Measurements from ENCODE around the gene HIVEP3. TPM values are rescaled to one million over a fixed set of nuclear protein-coding genes. Genes with fewer than 3 reads are reported as not detected.

HIVEP3 gene
- total and polyA plus RNA-seq, 11 donors, result 3.2 to 11.9 (median 5.0) TPM

- Histone ChIP-seq H3K27ac (peak overlapping the region in 1 of 12 donors; percentile 29), H3K4me1 (peaks cover 0 to 40% (median 5%) of the 10 kb centered on the region in 12 donors), H3K27me3 (no peaks in the 10 kb centered on the region), H3K4me3 (no peak overlapping the region), H3K9me3 (no peaks in the 10 kb centered on the region), H3K36me3 (no peaks in the 10 kb centered on the region)
- WGBS, 4 donors, result 83 to 90% (median 88%) methylated on average over 7 to 9 of the region's 9 CpGs
- ATAC-seq (peak; percentile 20 to 82 (median 68)), DNase-seq (peak in 1 of 5 donors; percentile 48)
- TF ChIP-seq, protein P1, sequence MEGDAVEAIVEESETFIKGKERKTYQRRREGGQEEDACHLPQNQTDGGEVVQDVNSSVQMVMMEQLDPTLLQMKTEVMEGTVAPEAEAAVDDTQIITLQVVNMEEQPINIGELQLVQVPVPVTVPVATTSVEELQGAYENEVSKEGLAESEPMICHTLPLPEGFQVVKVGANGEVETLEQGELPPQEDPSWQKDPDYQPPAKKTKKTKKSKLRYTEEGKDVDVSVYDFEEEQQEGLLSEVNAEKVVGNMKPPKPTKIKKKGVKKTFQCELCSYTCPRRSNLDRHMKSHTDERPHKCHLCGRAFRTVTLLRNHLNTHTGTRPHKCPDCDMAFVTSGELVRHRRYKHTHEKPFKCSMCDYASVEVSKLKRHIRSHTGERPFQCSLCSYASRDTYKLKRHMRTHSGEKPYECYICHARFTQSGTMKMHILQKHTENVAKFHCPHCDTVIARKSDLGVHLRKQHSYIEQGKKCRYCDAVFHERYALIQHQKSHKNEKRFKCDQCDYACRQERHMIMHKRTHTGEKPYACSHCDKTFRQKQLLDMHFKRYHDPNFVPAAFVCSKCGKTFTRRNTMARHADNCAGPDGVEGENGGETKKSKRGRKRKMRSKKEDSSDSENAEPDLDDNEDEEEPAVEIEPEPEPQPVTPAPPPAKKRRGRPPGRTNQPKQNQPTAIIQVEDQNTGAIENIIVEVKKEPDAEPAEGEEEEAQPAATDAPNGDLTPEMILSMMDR (IDR thresholded peaks at IDR 0.05), result no peak
- no peak for TF ChIP-seq POLR2A (IDR thresholded peaks at IDR 0.05)
- intact Hi-C loops (cut with DNase I), result no loop called here
Measured at GRCh38 chr1:41751804-41752513, 166.8 kb downstream of the HIVEP3 start.

DNA sequence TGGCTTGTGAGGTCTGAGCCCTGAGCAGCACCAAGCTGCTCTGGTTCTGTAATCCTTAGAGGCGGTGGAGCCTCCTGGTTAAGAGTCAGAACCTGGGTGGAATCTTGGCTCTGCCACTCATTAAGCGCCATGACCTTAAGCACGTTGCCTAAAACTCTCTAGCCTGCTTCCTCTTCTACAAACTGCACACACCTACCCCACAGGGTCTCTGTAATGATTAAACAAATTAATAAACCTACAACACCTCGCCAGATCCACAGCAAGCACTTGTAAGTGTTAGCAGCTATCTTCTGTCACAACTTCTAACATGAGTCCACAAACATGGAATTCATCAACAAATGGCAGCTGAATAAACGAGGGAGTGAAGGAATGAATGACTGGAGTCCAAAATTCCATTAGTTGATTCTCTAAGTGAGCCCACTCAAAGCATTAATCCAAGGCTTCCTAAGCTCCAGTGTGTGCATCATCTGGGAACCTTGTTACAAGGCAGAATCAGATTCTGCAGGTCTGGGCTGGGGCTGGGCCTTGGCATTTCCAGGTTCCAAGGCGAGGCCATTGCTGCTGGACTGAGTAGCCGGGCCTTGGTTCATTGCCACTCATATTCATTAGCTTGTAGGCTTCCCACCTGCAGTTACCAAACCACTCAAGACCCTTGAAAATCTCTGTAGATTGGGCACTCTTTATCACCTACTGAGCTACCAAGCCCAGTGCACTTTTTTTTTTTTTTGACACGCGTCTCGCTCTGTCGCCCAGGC lies 168.6 kb downstream of the HIVEP3 start:
- no peaks in the 10 kb centered on the region for H3K9me3 ChIP-seq
- no peak for ATAC-seq
- 73 to 77% (median 76%) methylated on average over 11 of the region's 11 CpGs for WGBS, 4 donors
- no peaks in the 10 kb centered on the region for H3K36me3 ChIP-seq
- TF ChIP-seq, protein P1 (IDR thresholded peaks at IDR 0.05), result no peak
- no peak for TF ChIP-seq POLR2A (IDR thresholded peaks at IDR 0.05)
- DNase-seq, result no peak
- no peak overlapping the region for H3K4me3 ChIP-seq
- H3K4me1 ChIP-seq, result peaks cover 0 to 40% (median 5%) of the 10 kb centered on the region in 12 donors
- H3K27ac ChIP-seq, result no peak overlapping the region
- no peaks in the 10 kb centered on the region for H3K27me3 ChIP-seq
- intact Hi-C loops (cut with DNase I), result no loop called here

DNA sequence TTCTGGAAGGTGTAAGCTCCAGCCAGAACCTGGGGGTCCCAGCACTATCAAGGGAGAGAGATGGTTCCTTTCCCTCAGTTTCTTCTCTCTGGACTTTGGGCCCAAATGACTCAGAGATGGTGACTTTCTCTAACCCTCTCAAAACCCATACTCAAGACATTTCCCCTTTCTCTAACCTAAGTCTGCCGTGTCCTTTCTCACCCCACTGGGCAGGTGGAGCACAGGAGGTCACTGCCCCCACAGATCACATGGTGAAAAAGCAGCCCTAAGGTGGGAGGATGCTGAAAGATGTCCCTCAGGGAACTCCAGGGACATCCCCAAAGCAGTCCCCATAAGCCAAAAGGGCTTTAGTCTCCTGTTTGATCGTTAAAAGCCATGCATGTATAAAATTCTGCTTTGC lies 173.7 kb downstream of the HIVEP3 start:
- WGBS, 4 donors, result 88 to 100% (median 91%) methylated on average over 2 of the region's 2 CpGs
- peaks cover 0 to 30% (median 0%) of the 10 kb centered on the region in 12 donors for H3K4me1 ChIP-seq
- ATAC-seq, result no peak
- H3K27ac ChIP-seq, result no peak overlapping the region
- no peak for DNase-seq
- no peaks in the 10 kb centered on the region for H3K36me3 ChIP-seq
- H3K4me3 ChIP-seq, result no peak overlapping the region
- intact Hi-C loops (cut with DNase I), result no loop called here
- H3K27me3 ChIP-seq, result no peaks in the 10 kb centered on the region
- TF ChIP-seq, protein P1 (IDR thresholded peaks at IDR 0.05), result no peak
- no peak for TF ChIP-seq POLR2A (IDR thresholded peaks at IDR 0.05)
- no peaks in the 10 kb centered on the region for H3K9me3 ChIP-seq

- Histone ChIP-seq H3K27me3 (no peaks in the 10 kb centered on the region), H3K9me3 (no peaks in the 10 kb centered on the region), H3K27ac (no peak overlapping the region), H3K4me3 (no peak overlapping the region), H3K4me1 (peaks cover 0 to 43% (median 5%) of the 10 kb centered on the region in 12 donors), H3K36me3 (no peaks in the 10 kb centered on the region)
- no peak for ATAC-seq
- intact Hi-C loops (cut with DNase I), result no loop called here
- TF ChIP-seq, protein P1 (IDR thresholded peaks at IDR 0.05), result no peak
- no peak for TF ChIP-seq POLR2A (IDR thresholded peaks at IDR 0.05)
- DNase-seq, result no peak
- 95 to 99% (median 96%) methylated on average over 3 of the region's 3 CpGs for WGBS, 4 donors
Measured at GRCh38 chr1:41743366-41743765, 175.4 kb downstream of the HIVEP3 start.

Data from heart left ventricle (tissue), 16 donors.